ENCODE measurements around the gene BCAP31. TPM values are rescaled to one million over a fixed set of nuclear protein-coding genes. Genes with fewer than 3 reads are reported as not detected.

Gene BCAP31
- total RNA-seq, 1 experiment from 2014 or later: 150 TPM

GRCh38 chrX:153765138-153766079 is 41.2 kb upstream of the BCAP31 start:
- H3K27ac Mint-ChIP-seq: no peak overlapping the region
- TF ChIP-seq ATF2 (CRISPR knock-in tag; IDR thresholded peaks at IDR 0.05; ENCODE audit: borderline replicate concordance, low read depth) (no peak), HMGXB4 (CRISPR knock-in tag; IDR thresholded peaks at IDR 0.05) (no peak), GTF2I (CRISPR knock-in tag; conservative IDR thresholded peaks at IDR 0.05) (no peak), OVOL2 (CRISPR knock-in tag; IDR thresholded peaks at IDR 0.05; ENCODE audit: borderline replicate concordance) (no peak), ZNF423 (CRISPR knock-in tag; IDR thresholded peaks at IDR 0.05) (no peak), KAT7 (CRISPR knock-in tag; IDR thresholded peaks at IDR 0.05; ENCODE audit: borderline replicate concordance) (no peak), HMGA2 (CRISPR knock-in tag; IDR thresholded peaks at IDR 0.05) (no peak), ZNF281 (CRISPR knock-in tag; IDR thresholded peaks at IDR 0.05) (no peak), AR (CRISPR knock-in tag; IDR thresholded peaks at IDR 0.05) (no peak), ERG (CRISPR knock-in tag; IDR thresholded peaks at IDR 0.05) (no peak), MLX (CRISPR knock-in tag; IDR thresholded peaks at IDR 0.05) (no peak), ZBTB21 (CRISPR knock-in tag; IDR thresholded peaks at IDR 0.05; ENCODE audit: borderline replicate concordance) (no peak), RELA (CRISPR knock-in tag; IDR thresholded peaks at IDR 0.05; ENCODE audit: borderline replicate concordance) (no peak), NFATC4 (CRISPR knock-in tag; IDR thresholded peaks at IDR 0.05) (no peak)
- H3K9me3 Mint-ChIP-seq: no peaks in the 10 kb centered on the region
- no peaks in the 10 kb centered on the region for H3K27me3 Mint-ChIP-seq (ENCODE audit: low read depth)
- ChIA-PET CTCF (interaction anchor here (1.2 to 3.6 kb wide), 4 partner anchors 39 to 182 kb away, joined by 4 to 14 read pairs (median 4); no protein-coding TSS in a partner anchor), POLR2A (no interaction called here)
- no peak for DNase-seq (ENCODE audit: low spot score)
- H3K4me1 Mint-ChIP-seq: peaks cover 3% of the 10 kb centered on the region; the same call in 1 of the 2 replicates
- no peaks in the 10 kb centered on the region for H3K36me3 Mint-ChIP-seq
- no peak overlapping the region for H3K4me3 Mint-ChIP-seq
- ATAC-seq: no peak

Data from WTC11 (cell line).